ENCODE measurements around the gene PCBP3.

PCBP3 gene

DNA sequence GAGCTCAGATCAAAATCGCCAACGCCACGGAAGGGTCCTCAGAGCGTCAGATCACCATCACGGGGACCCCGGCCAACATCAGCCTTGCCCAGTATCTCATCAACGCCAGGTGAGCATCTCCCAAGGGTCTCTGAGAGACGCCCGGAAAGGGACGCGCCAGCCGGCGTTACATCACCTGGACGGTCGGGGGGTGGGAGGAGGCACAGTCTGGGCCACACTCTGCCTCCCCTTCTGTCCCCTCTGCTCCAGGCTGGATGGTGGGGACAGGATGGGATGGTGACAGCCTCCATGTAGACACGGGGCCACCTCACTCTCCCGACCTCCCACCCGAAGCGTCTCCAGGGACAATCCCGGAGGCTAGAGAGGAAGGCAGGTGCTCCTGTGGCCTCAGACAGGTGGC is 296.6 kb downstream of the PCBP3 start:
- no peak overlapping the region for H3K27ac Mint-ChIP-seq
- H3K4me3 Mint-ChIP-seq, result no peak overlapping the region
- H3K27me3 Mint-ChIP-seq (ENCODE audit: low read depth), result no peaks in the 10 kb centered on the region
- H3K4me1 Mint-ChIP-seq (ENCODE audit: low read depth), result no peaks in the 10 kb centered on the region
- H3K36me3 Mint-ChIP-seq (ENCODE audit: low read depth), result no peaks in the 10 kb centered on the region
- H3K9me3 Mint-ChIP-seq, result no peaks in the 10 kb centered on the region

DNA sequence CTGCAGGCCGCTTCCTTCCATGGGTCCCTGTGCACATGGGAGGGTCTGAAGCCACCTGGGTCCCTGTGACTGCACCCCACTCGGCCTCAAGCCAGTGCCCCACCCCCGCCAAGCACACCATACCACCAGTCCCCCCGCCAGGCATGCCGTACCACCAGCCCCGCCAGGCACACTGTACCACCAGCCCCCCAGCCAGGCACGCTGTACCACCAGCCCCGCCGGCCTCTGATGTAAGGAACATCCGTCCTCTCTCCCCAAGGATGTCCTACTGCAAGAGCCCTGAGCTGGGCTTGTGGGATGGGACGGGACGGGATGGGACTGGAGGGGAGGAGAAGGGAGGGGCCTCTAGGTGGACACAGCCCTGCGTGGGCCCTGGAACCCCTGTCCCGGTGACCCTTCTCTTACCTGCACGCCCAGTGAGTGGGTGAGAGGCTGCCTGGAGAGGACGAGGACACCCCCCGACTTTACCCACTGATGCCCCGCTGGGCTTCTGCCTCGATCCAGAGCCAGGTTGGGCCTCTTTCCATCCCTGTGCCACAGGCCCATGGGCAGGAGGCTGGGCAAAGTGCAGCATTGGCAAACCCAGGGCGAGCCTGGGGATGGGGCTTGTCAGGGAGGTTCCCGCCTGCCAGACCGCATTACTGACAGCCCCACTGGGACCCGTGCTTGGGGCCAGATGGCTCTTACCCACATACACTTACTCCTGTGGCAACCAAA is 297.3 kb downstream of the PCBP3 start:
- H3K36me3 Mint-ChIP-seq (ENCODE audit: low read depth), result no peaks in the 10 kb centered on the region
- H3K4me3 Mint-ChIP-seq, result no peak overlapping the region
- H3K9me3 Mint-ChIP-seq, result no peaks in the 10 kb centered on the region
- no peaks in the 10 kb centered on the region for H3K4me1 Mint-ChIP-seq (ENCODE audit: low read depth)
- H3K27me3 Mint-ChIP-seq (ENCODE audit: low read depth), result no peaks in the 10 kb centered on the region
- no peak overlapping the region for H3K27ac Mint-ChIP-seq

- no peaks in the 10 kb centered on the region for H3K4me1 Mint-ChIP-seq (ENCODE audit: low read depth)
- H3K36me3 Mint-ChIP-seq (ENCODE audit: low read depth), result no peaks in the 10 kb centered on the region
- no peaks in the 10 kb centered on the region for H3K9me3 Mint-ChIP-seq
- no peak overlapping the region for H3K27ac Mint-ChIP-seq
- H3K27me3 Mint-ChIP-seq (ENCODE audit: low read depth), result no peaks in the 10 kb centered on the region
- no peak overlapping the region for H3K4me3 Mint-ChIP-seq
Measured at GRCh38 chr21:45941338-45941710, 297.8 kb downstream of the PCBP3 start.

GRCh38 chr21:45941717-45942546 is 298.4 kb downstream of the PCBP3 start:
- no peaks in the 10 kb centered on the region for H3K4me1 Mint-ChIP-seq (ENCODE audit: low read depth)
- H3K9me3 Mint-ChIP-seq, result no peaks in the 10 kb centered on the region
- H3K27ac Mint-ChIP-seq, result no peak overlapping the region
- H3K4me3 Mint-ChIP-seq, result no peak overlapping the region
- H3K27me3 Mint-ChIP-seq (ENCODE audit: low read depth), result no peaks in the 10 kb centered on the region
- no peaks in the 10 kb centered on the region for H3K36me3 Mint-ChIP-seq (ENCODE audit: low read depth)

GRCh38 chr21:45942755-45943629 is 299.5 kb downstream of the PCBP3 start:
- Mint-ChIP-seq H3K4me1 (ENCODE audit: low read depth) (no peaks in the 10 kb centered on the region), H3K27me3 (ENCODE audit: low read depth) (no peaks in the 10 kb centered on the region), H3K4me3 (no peak overlapping the region), H3K9me3 (no peaks in the 10 kb centered on the region), H3K36me3 (ENCODE audit: low read depth) (no peaks in the 10 kb centered on the region), H3K27ac (no peak overlapping the region)

- H3K9me3 Mint-ChIP-seq, result no peaks in the 10 kb centered on the region
- no peaks in the 10 kb centered on the region for H3K27me3 Mint-ChIP-seq (ENCODE audit: low read depth)
- H3K27ac Mint-ChIP-seq, result no peak overlapping the region
- no peak overlapping the region for H3K4me3 Mint-ChIP-seq
- H3K36me3 Mint-ChIP-seq (ENCODE audit: low read depth), result no peaks in the 10 kb centered on the region
- H3K4me1 Mint-ChIP-seq (ENCODE audit: low read depth), result no peaks in the 10 kb centered on the region
Measured at GRCh38 chr21:45943630-45944540, 300.4 kb downstream of the PCBP3 start.

GRCh38 chr21:45944601-45945000 is 301.1 kb downstream of the PCBP3 start:
- H3K4me3 Mint-ChIP-seq, result no peak overlapping the region
- no peaks in the 10 kb centered on the region for H3K27me3 Mint-ChIP-seq (ENCODE audit: low read depth)
- no peaks in the 10 kb centered on the region for H3K9me3 Mint-ChIP-seq
- H3K36me3 Mint-ChIP-seq (ENCODE audit: low read depth), result no peaks in the 10 kb centered on the region
- no peak overlapping the region for H3K27ac Mint-ChIP-seq
- H3K4me1 Mint-ChIP-seq (ENCODE audit: low read depth), result no peaks in the 10 kb centered on the region

- Mint-ChIP-seq H3K27me3 (ENCODE audit: low read depth) (no peaks in the 10 kb centered on the region), H3K4me3 (no peak overlapping the region), H3K9me3 (no peaks in the 10 kb centered on the region), H3K4me1 (ENCODE audit: low read depth) (no peaks in the 10 kb centered on the region), H3K27ac (no peak overlapping the region), H3K36me3 (ENCODE audit: low read depth) (no peaks in the 10 kb centered on the region)
Measured at GRCh38 chr21:45945066-45945867, 301.7 kb downstream of the PCBP3 start.

DNA sequence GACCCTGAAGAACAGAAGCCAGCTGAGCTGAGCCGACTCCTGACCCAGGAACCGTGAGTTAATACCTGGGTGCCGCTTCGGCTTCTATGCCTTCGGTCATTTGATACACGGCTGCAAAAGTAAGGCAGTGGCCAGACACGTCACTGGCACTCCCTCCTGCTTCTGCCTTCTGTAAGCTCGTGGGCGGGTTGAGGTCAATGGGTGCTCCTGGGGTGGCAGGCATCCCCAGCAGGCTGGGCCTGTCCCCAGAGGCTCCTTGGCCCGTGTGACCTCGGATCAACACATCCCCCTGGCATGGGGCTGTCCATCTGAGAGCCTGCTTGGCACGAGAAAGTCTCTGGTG is 302.3 kb downstream of the PCBP3 start:
- no peaks in the 10 kb centered on the region for H3K27me3 Mint-ChIP-seq (ENCODE audit: low read depth)
- H3K9me3 Mint-ChIP-seq, result no peaks in the 10 kb centered on the region
- no peaks in the 10 kb centered on the region for H3K36me3 Mint-ChIP-seq (ENCODE audit: low read depth)
- H3K27ac Mint-ChIP-seq, result no peak overlapping the region
- H3K4me1 Mint-ChIP-seq (ENCODE audit: low read depth), result no peaks in the 10 kb centered on the region
- no peak overlapping the region for H3K4me3 Mint-ChIP-seq

GRCh38 chr21:45947296-45947695 is 303.8 kb downstream of the PCBP3 start:
- Mint-ChIP-seq H3K9me3 (no peaks in the 10 kb centered on the region), H3K4me1 (ENCODE audit: low read depth) (no peaks in the 10 kb centered on the region)

GRCh38 chr21:45947716-45948255 is 304.3 kb downstream of the PCBP3 start:
- H3K4me1 Mint-ChIP-seq (ENCODE audit: low read depth), result no peaks in the 10 kb centered on the region
- no peaks in the 10 kb centered on the region for H3K27me3 Mint-ChIP-seq (ENCODE audit: low read depth)
- no peaks in the 10 kb centered on the region for H3K36me3 Mint-ChIP-seq (ENCODE audit: low read depth)
- no peaks in the 10 kb centered on the region for H3K9me3 Mint-ChIP-seq
- H3K4me3 Mint-ChIP-seq, result no peak overlapping the region
- no peak overlapping the region for H3K27ac Mint-ChIP-seq

More at GRCh38 chr21:45947296-45947695, 303.8 kb downstream of the PCBP3 start:
- no peaks in the 10 kb centered on the region for H3K36me3 Mint-ChIP-seq (ENCODE audit: low read depth)
- no peaks in the 10 kb centered on the region for H3K27me3 Mint-ChIP-seq (ENCODE audit: low read depth)
- no peak overlapping the region for H3K4me3 Mint-ChIP-seq
- H3K27ac Mint-ChIP-seq, result no peak overlapping the region

GRCh38 chr21:45948576-45949141 is 305.1 kb downstream of the PCBP3 start:
- Mint-ChIP-seq H3K27me3 (ENCODE audit: low read depth) (no peaks in the 10 kb centered on the region), H3K4me3 (no peak overlapping the region), H3K36me3 (ENCODE audit: low read depth) (no peaks in the 10 kb centered on the region), H3K27ac (no peak overlapping the region), H3K4me1 (ENCODE audit: low read depth) (no peaks in the 10 kb centered on the region), H3K9me3 (no peaks in the 10 kb centered on the region)
